Lung (tissue), 12 donors: ENCODE measurements around the gene ACTA1. TPM values are rescaled to one million over a fixed set of nuclear protein-coding genes. Genes with fewer than 3 reads are reported as not detected.
A peak's percentile ranks its signal among the peaks of the same experiment; 100 is the strongest.

Source experiments
- ATAC-seq: fragments of 200-7000 bp; cut with Tn5 transposase; one replicate; pipeline ENCODE4 v1.9.1; 2020; ENCODE audit warnings: moderate number of reproducible peaks; ENCODE audit not compliant: insufficient read depth, low FRiP score
- DNase-seq, 3 donors: peaks; one replicate each; pipeline ENCODE4 v3.0.0-alpha.2; 2013 to 2017
- H3K27ac ChIP-seq, 2 donors: one replicate each; pipeline ENCODE4 v1.5.1; 2013; ENCODE audit warnings: mild to moderate bottlenecking in 2 of 2, moderate library complexity in 2 of 2, control low read depth in 1 of 2, inconsistent platforms in 1 of 2, low read depth in 1 of 2, low read length in 1 of 2
- H3K27me3 ChIP-seq, 3 donors: one replicate each; pipeline ENCODE4 v1.5.1; 2013; ENCODE audit warnings: low read length in 2 of 3; ENCODE audit not compliant: control insufficient read depth in 3 of 3, insufficient read depth in 3 of 3
- H3K36me3 ChIP-seq, 4 donors: one replicate each; pipeline ENCODE4 v1.5.1; 2013; ENCODE audit warnings: low read length in 4 of 4, mild to moderate bottlenecking in 1 of 4, moderate library complexity in 1 of 4; ENCODE audit not compliant: control insufficient read depth in 4 of 4, insufficient read depth in 4 of 4
- H3K4me1 ChIP-seq, 5 donors: one replicate each; pipeline ENCODE4 v1.5.1; 2013; ENCODE audit warnings: low read length in 5 of 5, mild to moderate bottlenecking in 2 of 5, moderate library complexity in 1 of 5; ENCODE audit not compliant: control insufficient read depth in 5 of 5, insufficient read depth in 5 of 5
- H3K4me3 ChIP-seq: one replicate; pipeline ENCODE4 v1.5.1; 2013; ENCODE audit warnings: mild to moderate bottlenecking, control low read depth, moderate library complexity
- H3K9ac ChIP-seq, 2 donors: one replicate each; pipeline ENCODE4 v1.5.1; 2013; ENCODE audit warnings: low read length in 2 of 2, control low read depth in 1 of 2; ENCODE audit not compliant: insufficient read depth in 1 of 2
- H3K9me3 ChIP-seq, 4 donors: one replicate each; pipeline ENCODE4 v1.5.1; 2013; ENCODE audit warnings: low read length in 3 of 4, mild to moderate bottlenecking in 1 of 4, moderate library complexity in 1 of 4; ENCODE audit not compliant: control insufficient read depth in 4 of 4, insufficient read depth in 3 of 4
- WGBS, 2 donors: extraction: QIAGEN DNeasy Blood & Tissue Kit; methylation state at CpG; one replicate each; pipeline ENCODE4 v1.1.7; 2013; 5-methylcytosine and 5-hydroxymethylcytosine counted together
- polyA plus RNA-seq, 2 donors: library from polyadenylated mRNA; stranded (reverse); fragments of 200-250 nt; gene quantifications; one replicate each; pipeline ENCODE4 v1.2.1, GENCODE V29; 2013
- total RNA-seq, 2 donors: library from RNA; depleted of rRNA in 1 of 2; stranded (reverse); fragments of >200 nt in 1 of 2; gene quantifications; one replicate each; pipeline ENCODE4 v1.2.1, GENCODE V29; 2014 to 2021
- TF ChIP-seq, protein P1 (sequence below): IDR thresholded peaks from 2 replicates; pipeline ENCODE4 v1.5.1; 2012; ENCODE audit warnings: mild to moderate bottlenecking; ENCODE audit errors: control extremely low read depth, extremely low read depth
- donor health status: control.
- donor health status: control.
- donor health status: Bipolar disorder and iron deficiency.
- donor health status: healthy.
- donor health status: DM: yes; HTN: yes; CAD: no.

Gene ACTA1
- total and polyA plus RNA-seq, 4 donors, result 0.33 to 1.4 (median 0.77) TPM

DNA sequence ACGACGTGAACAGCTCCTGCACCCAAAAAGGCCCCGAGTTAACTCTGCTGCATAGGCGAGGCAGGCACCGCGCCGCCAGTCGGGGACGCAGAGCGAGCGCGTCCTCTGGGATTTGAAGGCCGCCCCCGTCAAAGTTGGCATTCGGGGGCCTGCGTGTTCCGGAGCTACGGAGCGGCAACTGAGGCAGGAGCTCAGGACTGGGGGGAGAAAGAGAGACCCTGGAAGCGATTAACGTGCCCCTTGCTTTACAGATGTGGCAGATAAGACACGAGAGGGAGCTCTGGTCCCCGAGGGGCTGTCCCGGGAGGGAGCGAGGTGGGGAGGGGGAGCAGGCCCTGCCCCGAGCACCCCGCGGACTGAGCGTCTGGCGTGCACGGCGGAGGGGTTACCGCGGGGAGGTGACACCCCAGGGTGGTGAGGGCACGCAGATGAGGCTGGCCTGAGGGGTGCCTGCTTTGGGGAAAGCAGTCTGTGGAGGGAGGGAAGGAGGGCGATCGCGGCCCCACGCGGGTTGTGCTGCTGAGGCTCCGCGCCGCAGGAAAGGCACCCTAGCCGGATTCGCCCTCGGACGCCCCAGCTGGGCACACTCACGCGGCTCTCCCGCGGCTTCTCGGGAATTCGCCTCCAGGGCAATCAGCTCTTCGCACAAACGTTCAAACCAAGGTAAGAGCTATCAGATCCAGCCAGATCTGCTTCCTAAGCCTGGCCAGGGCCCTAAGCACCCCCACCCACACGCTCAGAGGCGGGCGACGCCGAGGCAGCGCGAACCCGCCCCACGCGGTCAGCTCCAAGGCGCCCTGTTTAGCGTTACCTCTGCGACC, 26.5 kb downstream of the ACTA1 start:
- H3K9ac ChIP-seq, result no peak overlapping the region
- DNase-seq (no peak), ATAC-seq (no peak)
- H3K36me3 ChIP-seq, result no peaks in the 10 kb centered on the region
- H3K4me3 ChIP-seq, result no peak overlapping the region
- TF ChIP-seq, protein P1, sequence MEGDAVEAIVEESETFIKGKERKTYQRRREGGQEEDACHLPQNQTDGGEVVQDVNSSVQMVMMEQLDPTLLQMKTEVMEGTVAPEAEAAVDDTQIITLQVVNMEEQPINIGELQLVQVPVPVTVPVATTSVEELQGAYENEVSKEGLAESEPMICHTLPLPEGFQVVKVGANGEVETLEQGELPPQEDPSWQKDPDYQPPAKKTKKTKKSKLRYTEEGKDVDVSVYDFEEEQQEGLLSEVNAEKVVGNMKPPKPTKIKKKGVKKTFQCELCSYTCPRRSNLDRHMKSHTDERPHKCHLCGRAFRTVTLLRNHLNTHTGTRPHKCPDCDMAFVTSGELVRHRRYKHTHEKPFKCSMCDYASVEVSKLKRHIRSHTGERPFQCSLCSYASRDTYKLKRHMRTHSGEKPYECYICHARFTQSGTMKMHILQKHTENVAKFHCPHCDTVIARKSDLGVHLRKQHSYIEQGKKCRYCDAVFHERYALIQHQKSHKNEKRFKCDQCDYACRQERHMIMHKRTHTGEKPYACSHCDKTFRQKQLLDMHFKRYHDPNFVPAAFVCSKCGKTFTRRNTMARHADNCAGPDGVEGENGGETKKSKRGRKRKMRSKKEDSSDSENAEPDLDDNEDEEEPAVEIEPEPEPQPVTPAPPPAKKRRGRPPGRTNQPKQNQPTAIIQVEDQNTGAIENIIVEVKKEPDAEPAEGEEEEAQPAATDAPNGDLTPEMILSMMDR, result no peak
- peaks cover 0 to 24% (median 3%) of the 10 kb centered on the region in 5 donors for H3K4me1 ChIP-seq
- WGBS, 2 donors, result 3 to 7% methylated on average over 67 to 68 of the region's 68 CpGs
- H3K27me3 ChIP-seq, result peaks cover 0 to 65% (median 58%) of the 10 kb centered on the region in 3 donors
- peaks cover 0 to 2% (median 0%) of the 10 kb centered on the region in 4 donors for H3K9me3 ChIP-seq
- H3K27ac ChIP-seq, result no peak overlapping the region

DNA sequence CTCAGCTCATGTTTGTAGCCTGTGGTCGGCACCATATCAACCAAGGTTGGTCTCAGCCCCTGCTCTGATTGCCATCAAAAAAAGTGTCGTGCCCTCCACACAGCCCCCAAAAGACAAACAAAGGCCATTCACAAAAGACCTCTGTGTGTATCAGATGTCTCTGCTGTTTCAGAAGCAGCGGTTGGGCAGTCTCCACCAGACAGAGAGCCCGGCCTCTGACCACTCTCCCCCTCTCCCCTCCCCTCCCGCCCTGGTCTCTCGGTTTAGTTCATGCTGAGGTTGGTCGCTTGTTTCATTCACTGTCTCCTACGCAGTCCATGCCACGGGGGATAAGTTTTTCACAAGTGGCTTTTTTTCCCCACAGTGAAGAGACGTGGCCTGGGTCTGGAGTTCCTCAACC, 27.1 kb downstream of the ACTA1 start:
- Histone ChIP-seq H3K4me3 (no peak overlapping the region), H3K27ac (no peak overlapping the region), H3K27me3 (peaks cover 0 to 65% (median 53%) of the 10 kb centered on the region in 3 donors), H3K9ac (no peak overlapping the region), H3K36me3 (no peaks in the 10 kb centered on the region), H3K4me1 (peaks cover 0 to 24% (median 3%) of the 10 kb centered on the region in 5 donors), H3K9me3 (peaks cover 0 to 2% (median 0%) of the 10 kb centered on the region in 4 donors)
- TF ChIP-seq, protein P1, result no peak
- WGBS, 2 donors, result 9 to 13% methylated on average over 10 of the region's 10 CpGs
- no peak for ATAC-seq
- DNase-seq, result peak in 2 of 3 donors; percentile 7 to 21

DNA sequence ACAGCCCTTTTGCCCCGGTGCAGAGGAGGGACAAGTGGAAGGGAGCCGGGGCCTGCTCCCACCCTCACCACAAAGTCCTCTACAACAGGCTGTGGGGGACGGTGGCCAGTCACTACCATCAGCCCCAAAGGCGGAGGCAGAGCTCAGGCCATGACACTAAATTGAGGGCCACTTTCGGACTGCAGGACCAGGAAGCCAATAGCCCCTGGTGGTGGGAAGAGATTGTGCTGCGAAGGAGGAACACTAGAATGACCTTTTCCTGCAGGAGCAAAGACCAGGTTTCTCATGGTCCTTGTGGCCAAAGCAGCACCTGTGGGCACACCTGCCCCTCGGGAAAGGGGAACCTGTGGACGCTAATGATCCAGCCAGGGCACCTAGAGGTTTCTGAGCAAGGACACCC, 30.3 kb downstream of the ACTA1 start:
- no peak overlapping the region for H3K9ac ChIP-seq
- ATAC-seq (no peak), DNase-seq (no peak)
- 86 to 89% methylated on average over 8 of the region's 8 CpGs for WGBS, 2 donors
- no peak overlapping the region for H3K4me3 ChIP-seq
- TF ChIP-seq, protein P1, result no peak
- H3K4me1 ChIP-seq, result peaks cover 0 to 11% (median 0%) of the 10 kb centered on the region in 5 donors
- no peaks in the 10 kb centered on the region for H3K36me3 ChIP-seq
- H3K27ac ChIP-seq, result no peak overlapping the region
- H3K9me3 ChIP-seq, result peaks cover 0 to 2% (median 0%) of the 10 kb centered on the region in 4 donors
- peaks cover 0 to 51% (median 29%) of the 10 kb centered on the region in 3 donors for H3K27me3 ChIP-seq
